ENCODE data around the gene WFDC13. TPM values are rescaled to one million over a fixed set of nuclear protein-coding genes. Genes with fewer than 3 reads are reported as not detected.
"Not testable (repeated sequence)": the region's sequence is repeated elsewhere in the genome, so short reads cannot be mapped to it uniquely, and the experiment has no call there.

Gene WFDC13
- total and polyA plus RNA-seq, 9 donors = not detected

DNA sequence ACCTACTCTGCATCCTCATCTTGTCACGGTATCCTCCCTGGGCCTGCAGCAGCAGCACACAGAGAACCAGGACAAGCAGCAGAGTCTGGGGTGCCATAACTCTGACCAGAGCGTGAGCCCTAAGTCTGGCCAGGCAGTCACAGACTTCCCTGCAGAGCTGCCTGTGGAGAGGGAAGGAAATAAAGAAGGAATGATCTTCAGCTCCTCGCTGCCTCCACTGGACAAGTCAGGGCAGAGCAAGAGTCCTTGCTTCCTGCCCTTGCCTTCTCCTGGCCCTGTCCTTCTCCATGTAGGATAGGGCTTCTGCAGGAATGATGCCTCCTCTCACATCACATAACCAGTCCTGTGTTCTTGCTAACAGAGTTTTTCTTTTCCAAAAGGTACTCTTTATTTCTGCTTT is 15.9 kb upstream of the WFDC13 start:
- intact Hi-C loops (cut with DNase I) = no loop called here
- H3K4me3 ChIP-seq = no peak overlapping the region
- WGBS, 3 donors = 56 to 65% (median 63%) methylated on average over 3 of the region's 3 CpGs

DNA sequence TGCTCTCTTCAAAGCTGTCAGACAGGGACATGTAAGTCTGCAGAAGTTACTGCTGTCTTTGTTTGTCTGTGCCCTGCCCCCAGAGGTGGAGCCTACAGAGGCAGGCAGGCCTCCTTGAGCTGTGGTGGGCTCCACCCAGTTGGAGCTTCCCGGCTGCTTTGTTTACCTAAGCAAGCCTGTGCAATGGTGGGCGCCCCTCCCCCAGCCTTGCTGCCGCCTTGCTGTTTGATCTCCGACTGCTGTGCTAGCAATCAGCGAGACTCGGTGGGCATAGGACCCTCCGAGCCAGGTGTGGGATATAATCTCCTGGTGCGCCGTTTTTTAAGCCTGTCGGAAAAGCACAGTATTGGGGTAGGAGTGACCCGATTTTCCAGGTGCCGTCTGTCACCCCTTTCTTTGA is 8.5 kb upstream of the WFDC13 start:
- H3K27ac ChIP-seq; H3K36me3 ChIP-seq; H3K27me3 ChIP-seq; H3K9me3 ChIP-seq; H3K4me1 ChIP-seq (ENCODE audit: insufficient read depth); intact Hi-C loops (cut with DNase I); H3K4me3 ChIP-seq; DNase-seq: not testable (repeated sequence)
- WGBS, 3 donors = 80 to 89% (median 82%) methylated on average over 12 of the region's 12 CpGs

More for the DNA sequence above, 15.9 kb upstream of the WFDC13 start:
- no peaks in the 10 kb centered on the region for H3K9me3 ChIP-seq
- no peaks in the 10 kb centered on the region for H3K27me3 ChIP-seq
- no peak for TF ChIP-seq EP300 (IDR thresholded peaks at IDR 0.05)
- TF ChIP-seq POLR2A (IDR thresholded peaks at IDR 0.05) = no peak
- TF ChIP-seq, protein P1, sequence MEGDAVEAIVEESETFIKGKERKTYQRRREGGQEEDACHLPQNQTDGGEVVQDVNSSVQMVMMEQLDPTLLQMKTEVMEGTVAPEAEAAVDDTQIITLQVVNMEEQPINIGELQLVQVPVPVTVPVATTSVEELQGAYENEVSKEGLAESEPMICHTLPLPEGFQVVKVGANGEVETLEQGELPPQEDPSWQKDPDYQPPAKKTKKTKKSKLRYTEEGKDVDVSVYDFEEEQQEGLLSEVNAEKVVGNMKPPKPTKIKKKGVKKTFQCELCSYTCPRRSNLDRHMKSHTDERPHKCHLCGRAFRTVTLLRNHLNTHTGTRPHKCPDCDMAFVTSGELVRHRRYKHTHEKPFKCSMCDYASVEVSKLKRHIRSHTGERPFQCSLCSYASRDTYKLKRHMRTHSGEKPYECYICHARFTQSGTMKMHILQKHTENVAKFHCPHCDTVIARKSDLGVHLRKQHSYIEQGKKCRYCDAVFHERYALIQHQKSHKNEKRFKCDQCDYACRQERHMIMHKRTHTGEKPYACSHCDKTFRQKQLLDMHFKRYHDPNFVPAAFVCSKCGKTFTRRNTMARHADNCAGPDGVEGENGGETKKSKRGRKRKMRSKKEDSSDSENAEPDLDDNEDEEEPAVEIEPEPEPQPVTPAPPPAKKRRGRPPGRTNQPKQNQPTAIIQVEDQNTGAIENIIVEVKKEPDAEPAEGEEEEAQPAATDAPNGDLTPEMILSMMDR (IDR thresholded peaks at IDR 0.05) = no peak
- no peaks in the 10 kb centered on the region for H3K4me1 ChIP-seq (ENCODE audit: insufficient read depth)
- DNase-seq = no peak
- H3K27ac ChIP-seq = no peak overlapping the region
- no peaks in the 10 kb centered on the region for H3K36me3 ChIP-seq

DNA sequence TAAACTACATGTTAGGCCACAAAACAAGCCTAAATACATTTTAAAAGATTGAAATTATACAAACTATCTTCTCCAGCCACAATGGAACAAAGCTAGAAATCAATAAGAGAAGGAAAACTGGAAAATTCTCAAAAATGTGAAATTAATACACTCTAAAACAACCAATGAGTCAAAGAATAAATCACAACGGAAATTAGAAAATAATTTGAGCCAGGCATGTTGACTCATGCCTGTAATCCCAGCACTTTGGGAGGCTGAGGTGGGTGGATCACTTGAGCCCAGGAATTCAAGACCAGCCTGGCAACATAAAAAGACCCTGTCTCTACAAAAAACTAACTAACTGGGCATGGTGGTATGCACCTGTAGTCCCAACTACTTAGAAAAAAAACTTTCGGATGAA is 6.3 kb upstream of the WFDC13 start:
- WGBS, 3 donors = 86 to 89% (median 87%) methylated on average over 2 of the region's 2 CpGs
- no peak for TF ChIP-seq POLR2A (IDR thresholded peaks at IDR 0.05)
- TF ChIP-seq, protein P1 (IDR thresholded peaks at IDR 0.05) = no peak
- no peak for TF ChIP-seq EP300 (IDR thresholded peaks at IDR 0.05)

DNA sequence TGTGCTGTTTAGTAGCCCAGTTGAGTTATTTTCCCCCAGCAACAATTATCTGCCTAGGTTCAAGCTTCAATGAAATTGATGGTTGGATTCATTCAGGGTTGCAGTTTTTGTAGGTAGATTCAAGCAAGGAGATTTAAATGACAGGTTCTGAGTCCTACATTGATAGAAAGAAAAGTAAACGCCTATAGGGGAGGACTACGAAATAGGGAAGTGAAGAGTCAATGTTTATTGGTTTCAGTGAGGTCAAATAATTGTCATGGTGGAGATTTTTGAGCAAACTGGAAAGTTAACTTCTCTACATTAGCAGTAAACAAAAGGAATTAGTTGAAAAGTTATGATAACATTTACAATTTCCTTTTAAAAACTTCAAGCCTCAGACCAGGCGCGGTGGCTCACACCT is 734 bp upstream of the WFDC13 start:
- 54 to 77% (median 66%) methylated on average over 4 of the region's 4 CpGs for WGBS, 3 donors
- intact Hi-C loops (cut with DNase I) = no loop called here
- TF ChIP-seq POLR2A (IDR thresholded peaks at IDR 0.05) = no peak

More for the DNA sequence above, 6.3 kb upstream of the WFDC13 start:
- no peak overlapping the region for H3K27ac ChIP-seq
- H3K27me3 ChIP-seq = no peaks in the 10 kb centered on the region
- intact Hi-C loops (cut with DNase I) = no loop called here
- H3K4me1 ChIP-seq (ENCODE audit: insufficient read depth) = no peaks in the 10 kb centered on the region
- DNase-seq = no peak
- H3K9me3 ChIP-seq = no peaks in the 10 kb centered on the region
- no peak overlapping the region for H3K4me3 ChIP-seq
- no peaks in the 10 kb centered on the region for H3K36me3 ChIP-seq

DNA sequence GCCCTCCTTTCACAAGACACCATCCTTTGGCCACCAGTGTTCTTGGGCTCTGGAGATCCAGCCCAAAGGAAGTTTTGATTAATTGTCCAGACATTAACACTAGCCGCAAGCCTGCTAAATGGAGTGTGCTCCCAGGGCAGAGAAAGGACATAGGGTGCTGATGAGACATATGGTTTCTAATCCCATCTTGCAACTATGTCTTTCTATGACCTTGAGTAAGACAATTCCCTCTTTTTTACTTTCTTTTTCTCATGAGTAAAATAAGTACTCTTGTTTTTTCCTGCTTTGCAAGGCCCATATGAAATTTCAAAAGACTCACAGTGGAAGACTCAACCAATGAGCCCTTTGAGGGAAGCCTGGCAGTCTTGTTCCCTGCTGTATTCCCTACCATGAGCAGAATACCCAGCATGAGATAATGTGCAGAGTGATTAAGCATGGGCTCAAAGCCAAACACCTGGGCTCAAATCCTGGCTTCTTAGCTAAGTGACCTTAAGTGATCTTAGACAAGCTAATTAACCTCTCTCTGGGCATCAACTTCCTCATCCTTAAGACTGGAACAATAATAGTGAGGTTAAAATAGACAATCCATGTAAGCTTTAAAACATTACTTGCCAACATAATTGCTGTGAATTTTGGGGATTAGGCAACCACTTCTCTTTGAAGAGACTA is 3.3 kb downstream of the WFDC13 start, which contains the start of gene WFDC10B:
TSS of gene WFDC10B (minus strand) at position 51 of the 669 bp plus-strand sequence. CDS start 19,027 bp downstream, outside the sequence.
- Histone ChIP-seq H3K4me1 (ENCODE audit: insufficient read depth) (no peaks in the 10 kb centered on the region), H3K4me3 (no peak within 1 kb of the TSS), H3K27me3 (no peaks in the 10 kb centered on the region), H3K9me3 (no peaks in the 10 kb centered on the region), H3K36me3 (no peaks in the 10 kb centered on the region), H3K27ac (no peak within 1 kb of the TSS)
- 42 to 66% (median 62%) methylated on average over 1 of the region's 1 CpG for WGBS, 3 donors
- DNase-seq = no peak
- TF ChIP-seq POLR2A (IDR thresholded peaks at IDR 0.05) (no peak), EP300 (IDR thresholded peaks at IDR 0.05) (no peak)
- TF ChIP-seq, protein P1 (IDR thresholded peaks at IDR 0.05) = no peak
- intact Hi-C loops (cut with DNase I) = no loop called here

More for the DNA sequence above, 734 bp upstream of the WFDC13 start:
- Histone ChIP-seq H3K4me1 (ENCODE audit: insufficient read depth) (no peaks in the 10 kb centered on the region), H3K9me3 (no peaks in the 10 kb centered on the region), H3K27ac (no peak overlapping the region), H3K27me3 (no peaks in the 10 kb centered on the region), H3K4me3 (no peak overlapping the region), H3K36me3 (no peaks in the 10 kb centered on the region)
- no peak for DNase-seq

DNA sequence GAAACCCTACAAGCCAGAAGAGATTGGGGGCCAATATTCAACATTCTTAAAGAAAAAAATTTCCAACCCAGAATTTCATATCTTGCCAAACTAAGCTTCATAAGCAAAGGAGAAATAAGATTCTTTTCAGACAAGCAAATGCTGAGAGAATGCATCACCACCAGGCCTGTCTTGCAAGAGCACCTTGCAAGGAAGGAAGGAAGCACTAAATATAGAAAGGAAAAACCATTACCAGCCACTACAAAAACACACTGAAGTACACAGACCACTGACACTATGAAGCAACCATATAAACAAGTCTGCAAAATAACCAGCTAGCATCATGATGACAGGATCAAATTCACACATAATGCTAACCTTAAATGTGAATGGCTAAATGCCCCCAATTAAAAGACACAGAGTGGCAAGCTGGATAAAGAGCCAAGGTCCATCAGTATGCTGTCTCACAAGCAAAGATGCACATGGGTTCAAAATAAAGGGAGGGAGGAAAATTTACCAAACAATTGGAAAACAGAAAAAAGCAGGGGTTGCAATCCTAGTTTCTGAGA is 14.4 kb downstream of the WFDC13 start:
- not testable (repeated sequence) for H3K4me1 ChIP-seq (ENCODE audit: insufficient read depth)

More for the DNA sequence above, 14.4 kb downstream of the WFDC13 start:
- H3K27me3 ChIP-seq; H3K4me3 ChIP-seq; DNase-seq; intact Hi-C loops (cut with DNase I); H3K27ac ChIP-seq; H3K9me3 ChIP-seq; H3K36me3 ChIP-seq: not testable (repeated sequence)
